HG02970 (cell line): Measurements from ENCODE around the gene HOXA11.
A peak's percentile ranks its signal among the peaks of the same experiment; 100 is the strongest.

Experiments
- ATAC-seq: cut with Tn5 transposase; IDR thresholded peaks from one replicate; pipeline ENCODE4 v1.9.1; 2021; ENCODE audit warnings: mild to moderate bottlenecking, moderate library complexity, moderate number of reproducible peaks; ENCODE audit not compliant: unreplicated experiment, low FRiP score

Gene HOXA11

GRCh38 chr7:27160145-27160545 is 24.9 kb downstream of the HOXA11 start:
- ATAC-seq, result no peak

DNA sequence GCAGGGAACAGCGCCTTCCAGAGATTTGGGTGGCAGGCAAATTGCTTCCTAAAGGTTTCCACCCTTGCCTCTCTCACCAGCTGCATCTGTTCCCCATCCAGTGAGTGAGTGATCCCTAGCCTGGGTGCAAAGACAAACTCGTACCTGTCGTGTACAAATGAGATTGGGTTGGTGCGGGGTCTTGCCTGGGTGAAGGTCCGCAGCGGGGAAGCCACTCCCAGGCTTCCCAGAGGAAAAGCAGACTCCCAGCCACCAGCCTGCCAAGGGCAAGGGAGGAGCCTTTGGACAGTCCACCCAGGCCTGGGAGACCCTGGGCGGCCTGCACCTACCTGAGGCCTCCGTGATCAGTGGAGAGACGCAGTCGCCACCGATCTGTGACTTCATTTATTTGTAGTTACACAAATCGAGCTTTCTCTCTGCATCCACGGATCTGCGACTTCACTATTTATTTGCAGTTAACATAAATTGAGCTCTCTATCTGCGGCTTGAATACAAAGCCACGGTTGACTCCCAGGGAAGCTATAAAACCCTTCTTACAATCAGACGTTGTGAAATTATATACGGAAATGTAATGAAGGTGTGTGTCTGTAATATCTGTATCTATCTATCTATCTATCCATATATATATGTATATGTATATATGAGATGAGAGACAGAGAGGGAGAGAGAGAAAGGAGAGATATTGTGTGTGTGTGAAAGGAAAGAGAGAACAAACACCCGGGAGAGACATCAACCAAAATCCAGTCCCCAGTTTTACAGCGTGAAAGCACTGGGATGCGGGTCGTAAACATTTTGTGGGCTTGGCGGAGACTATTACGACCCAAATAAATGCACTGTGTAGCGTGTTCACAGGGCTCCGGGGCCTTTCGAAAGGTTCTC is 25.5 kb downstream of the HOXA11 start:
- no peak for ATAC-seq

- ATAC-seq, result no peak
Observed at GRCh38 chr7:27158436-27159265, 26.4 kb downstream of the HOXA11 start.

- no peak for ATAC-seq
Observed at GRCh38 chr7:27157702-27158431, 27.2 kb downstream of the HOXA11 start.

- no peak for ATAC-seq
Observed at GRCh38 chr7:27156916-27157701, 27.9 kb downstream of the HOXA11 start.

DNA sequence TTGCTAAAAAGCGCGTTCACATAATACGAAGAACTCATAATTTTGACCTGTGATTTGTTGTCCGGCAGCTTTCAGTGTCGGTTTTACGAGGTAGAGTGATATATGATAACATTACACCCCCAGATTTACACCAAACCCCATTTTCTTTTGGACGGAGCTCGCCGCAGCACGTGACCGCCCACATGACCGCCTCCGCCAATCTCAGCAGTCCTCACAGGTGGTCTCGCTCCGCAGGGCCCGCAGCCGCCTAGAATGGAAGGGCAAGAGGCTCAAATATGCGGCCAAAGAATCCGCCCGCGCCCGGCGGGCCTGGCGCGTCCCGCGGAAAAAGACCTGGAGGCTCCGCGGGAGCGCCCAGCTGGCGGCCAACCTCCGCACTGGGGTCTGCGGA is 28.5 kb downstream of the HOXA11 start, which contains the start of gene HOXA7:
HOXA7 (minus strand) TSS at position 168 of the 391 bp plus-strand sequence; CDS start at position 38, 130 bp downstream.
- ATAC-seq, result no peak

DNA sequence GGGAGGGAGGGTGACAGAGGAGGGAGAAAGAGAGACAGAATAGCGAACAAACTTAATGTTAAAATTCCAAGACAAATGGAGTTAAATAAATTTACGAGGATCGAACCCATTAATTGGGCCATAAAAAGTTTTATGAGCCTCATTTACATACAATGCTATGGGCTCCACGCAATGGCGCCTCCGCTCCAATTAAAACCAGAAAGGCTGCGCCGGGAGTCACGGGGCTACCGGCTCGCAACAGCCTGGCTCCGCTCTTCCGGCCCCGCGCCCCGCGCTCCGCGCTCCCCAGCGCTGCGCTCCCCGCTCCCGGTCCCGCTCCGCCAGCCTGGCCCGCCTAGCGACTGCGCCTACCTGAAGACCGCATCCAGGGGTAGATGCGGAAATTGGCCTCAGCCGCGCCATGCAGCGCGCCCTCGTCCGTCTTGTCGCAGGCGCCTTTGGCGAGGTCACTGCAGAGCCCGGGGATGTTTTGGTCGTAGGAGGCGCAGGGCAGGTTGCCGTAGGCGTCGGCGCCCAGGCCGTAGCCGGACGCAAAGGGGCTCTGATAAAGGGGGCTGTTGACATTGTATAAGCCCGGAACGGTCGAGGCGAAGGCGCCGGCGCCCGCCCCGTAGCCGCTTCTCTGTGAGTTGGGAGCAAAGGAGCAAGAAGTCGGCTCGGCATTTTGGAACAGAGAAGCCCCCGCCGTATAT is 29.1 kb downstream of the HOXA11 start:
- ATAC-seq, result no peak

GRCh38 chr7:27154901-27155815 is 29.9 kb downstream of the HOXA11 start:
- no peak for ATAC-seq

- ATAC-seq, result no peak
Observed at GRCh38 chr7:27154369-27154768, 30.7 kb downstream of the HOXA11 start.

- ATAC-seq, result no peak
Observed at GRCh38 chr7:27153526-27153925, 31.5 kb downstream of the HOXA11 start.

DNA sequence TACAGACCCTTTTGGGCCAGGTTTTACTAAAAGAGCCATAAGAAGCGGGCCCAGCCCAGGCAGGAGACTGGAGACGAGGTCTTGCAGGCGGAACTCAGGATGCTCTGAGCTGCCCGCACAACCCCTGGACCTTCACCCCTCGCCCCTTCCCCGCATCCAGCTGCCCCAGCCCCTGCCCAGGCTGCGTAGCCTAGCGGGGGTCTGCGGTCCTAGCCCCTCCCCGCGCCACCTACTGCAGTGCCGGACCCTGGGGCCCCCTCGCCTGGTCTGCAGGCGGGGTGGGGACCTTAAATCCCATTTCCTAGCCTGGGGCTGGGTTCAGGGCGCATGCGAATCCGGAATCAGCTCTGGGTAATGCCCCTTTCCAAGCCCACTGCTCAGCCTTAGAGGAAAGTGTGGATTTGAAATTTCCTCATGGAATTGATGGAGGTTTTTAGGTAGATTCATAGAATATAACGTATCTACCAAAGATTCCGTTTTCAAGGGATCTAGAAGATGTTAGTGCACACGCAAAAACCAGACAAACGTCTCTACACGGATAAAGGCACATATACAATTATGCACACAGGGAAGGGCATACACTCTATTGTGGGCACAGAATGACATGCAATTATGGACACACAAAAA is 32.1 kb downstream of the HOXA11 start:
- no peak for ATAC-seq

DNA sequence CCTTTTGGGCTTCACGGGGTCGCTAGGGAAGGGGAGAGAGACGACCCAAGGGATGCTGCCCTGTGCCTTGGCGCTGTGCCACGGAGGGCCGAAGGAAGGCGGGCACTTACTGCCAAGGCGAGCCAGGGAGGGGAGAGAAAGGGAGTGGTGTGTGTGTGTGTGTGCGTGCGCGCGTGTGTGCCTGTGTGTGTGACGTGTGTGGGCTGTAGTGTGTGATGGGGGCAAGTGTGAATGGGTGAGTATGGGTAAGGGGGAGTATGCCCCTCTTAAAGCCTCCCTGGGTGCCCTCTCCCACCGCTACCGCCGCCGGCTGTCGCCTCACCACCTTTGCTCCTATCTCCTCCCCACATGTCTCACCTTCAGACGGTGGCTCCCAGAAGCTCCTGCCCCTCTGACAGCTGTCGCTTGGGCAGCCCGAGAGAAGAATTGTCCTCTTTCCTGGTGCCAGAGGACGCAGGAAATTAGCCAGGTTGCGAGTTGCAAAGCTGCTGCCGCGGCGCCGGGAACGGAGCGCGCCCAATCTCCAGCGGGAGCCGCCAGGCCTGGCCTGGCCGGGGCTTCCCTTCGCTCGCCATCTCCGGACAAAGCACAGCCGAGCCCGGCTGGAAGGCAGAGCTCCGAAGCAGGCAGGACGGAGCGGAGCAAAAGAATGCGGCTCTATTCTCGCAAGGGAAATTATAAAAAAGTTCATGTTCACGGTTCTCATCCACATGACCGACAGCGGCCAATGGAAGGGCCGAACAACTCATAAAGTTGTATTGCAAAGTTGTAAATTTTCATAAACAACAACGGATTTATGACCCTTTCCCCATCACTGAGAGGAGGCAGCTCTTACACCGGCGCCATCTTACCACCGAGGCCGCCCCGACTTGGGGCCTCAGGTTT is 32.9 kb downstream of the HOXA11 start, which contains the start of gene HOXA3:
HOXA3 (minus strand) TSS at position 653 of the 885 bp plus-strand sequence. CDS start 41,943 bp downstream, outside the sequence.
- ATAC-seq, result no peak

GRCh38 chr7:27151341-27151930 is 33.6 kb downstream of the HOXA11 start:
- ATAC-seq, result no peak

DNA sequence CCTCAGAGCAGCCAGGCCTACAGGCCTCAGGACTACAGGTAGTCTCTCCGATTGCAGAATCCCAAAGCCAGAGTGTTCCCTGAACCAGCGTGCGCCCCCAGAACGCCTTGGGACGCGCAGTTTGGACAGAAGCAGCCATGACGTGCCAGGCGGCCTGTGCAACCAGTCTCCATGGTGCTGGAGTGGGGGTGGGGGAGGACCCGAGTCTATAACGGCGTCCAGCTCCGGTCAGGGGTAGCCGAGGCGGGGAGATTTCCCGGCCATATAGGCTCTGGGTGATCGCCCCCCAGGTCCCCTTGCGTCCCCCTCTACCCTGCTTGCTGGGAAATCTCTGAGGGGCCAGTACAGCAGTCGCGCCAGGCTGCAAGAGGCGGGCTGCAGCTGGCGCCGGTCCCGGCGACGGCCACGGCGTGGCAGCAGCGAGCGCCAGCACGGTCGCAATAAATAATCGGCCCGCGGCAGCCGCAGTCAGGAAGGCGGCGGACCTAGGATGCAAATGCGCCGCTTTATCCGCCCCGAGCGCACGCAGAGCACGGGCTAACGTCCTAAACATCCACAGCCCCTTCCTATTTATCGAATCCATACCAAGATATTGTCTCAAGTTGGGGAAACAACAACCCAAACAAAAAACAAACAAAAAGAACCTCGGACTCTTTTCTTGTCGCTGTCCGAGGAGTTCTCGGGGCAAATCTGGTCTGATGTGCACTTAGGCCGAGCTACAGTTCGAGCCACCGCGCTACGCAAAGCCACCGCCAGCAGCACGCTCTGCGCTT is 34.3 kb downstream of the HOXA11 start:
- ATAC-seq, result peak; percentile 71

DNA sequence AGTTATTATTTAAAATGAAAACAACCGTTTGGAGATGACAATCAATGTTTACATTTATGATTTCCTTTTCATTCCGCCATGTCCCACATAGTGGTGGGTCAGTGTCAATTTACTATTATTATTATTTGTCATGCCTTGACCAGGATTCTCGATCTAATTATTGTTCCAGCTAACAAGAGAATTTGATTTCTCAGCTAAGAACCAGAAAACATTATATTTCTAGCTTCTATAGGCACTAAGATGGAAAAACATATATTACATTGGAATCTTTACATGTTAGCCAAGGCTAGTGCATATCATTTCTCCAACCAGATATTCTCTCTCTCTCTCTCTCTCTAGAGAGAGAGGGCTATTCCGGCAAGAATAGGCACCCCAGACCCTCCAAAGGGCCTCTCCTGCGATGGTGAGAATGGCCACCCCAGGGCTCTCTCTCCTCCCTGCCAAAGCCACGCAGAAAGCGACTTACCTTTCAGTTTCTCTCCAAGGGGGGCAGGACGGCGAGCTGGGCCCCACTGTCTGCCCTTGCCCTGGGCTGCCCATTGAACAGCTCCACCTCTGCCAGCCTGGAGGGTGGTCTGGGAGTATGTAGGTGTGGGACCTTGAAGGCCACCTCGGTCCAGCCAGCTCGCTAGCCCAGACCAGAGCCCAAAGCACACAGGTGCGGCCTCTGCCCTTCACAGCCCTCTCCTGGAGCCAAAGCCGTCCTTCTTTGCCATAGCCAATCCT is 35.0 kb downstream of the HOXA11 start:
- no peak for ATAC-seq
